IMR-90 (cell line): ENCODE results near the gene OTUD7B.

ENCODE experiments used
- POLR2A ChIP-seq: IDR thresholded peaks from 2 replicates; pipeline ENCODE4 v1.6.1; 2012; ENCODE audit warnings: mild to moderate bottlenecking, low read depth, low read length
- TF ChIP-seq, protein P1 (sequence below): conservative IDR thresholded peaks from 2 replicates; pipeline ENCODE4 v1.5.1; 2012; ENCODE audit warnings: mild to moderate bottlenecking, low read depth, low read length, improper control_type of control experiment

DNA sequence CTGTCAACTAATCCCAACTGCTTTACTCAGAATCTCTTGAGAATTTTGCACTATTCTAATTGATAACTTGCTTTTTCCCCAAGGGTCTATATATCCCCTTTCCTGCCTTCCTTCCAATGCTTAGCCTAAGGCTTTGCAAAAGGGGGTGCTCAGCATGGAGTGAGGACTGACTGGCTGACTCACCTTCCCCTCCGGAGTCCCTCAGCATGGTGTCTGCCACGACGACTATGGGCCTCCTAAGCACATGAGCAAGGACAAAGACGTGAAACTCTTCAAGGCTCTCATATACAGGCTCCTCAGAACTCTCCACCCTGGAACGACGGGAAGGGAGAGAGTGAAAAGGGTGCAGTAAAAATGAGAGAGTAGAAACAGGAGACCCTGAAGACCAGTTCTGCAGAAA lies 60.6 kb downstream of the OTUD7B start:
- TF ChIP-seq POLR2A, result no peak
- TF ChIP-seq, protein P1, sequence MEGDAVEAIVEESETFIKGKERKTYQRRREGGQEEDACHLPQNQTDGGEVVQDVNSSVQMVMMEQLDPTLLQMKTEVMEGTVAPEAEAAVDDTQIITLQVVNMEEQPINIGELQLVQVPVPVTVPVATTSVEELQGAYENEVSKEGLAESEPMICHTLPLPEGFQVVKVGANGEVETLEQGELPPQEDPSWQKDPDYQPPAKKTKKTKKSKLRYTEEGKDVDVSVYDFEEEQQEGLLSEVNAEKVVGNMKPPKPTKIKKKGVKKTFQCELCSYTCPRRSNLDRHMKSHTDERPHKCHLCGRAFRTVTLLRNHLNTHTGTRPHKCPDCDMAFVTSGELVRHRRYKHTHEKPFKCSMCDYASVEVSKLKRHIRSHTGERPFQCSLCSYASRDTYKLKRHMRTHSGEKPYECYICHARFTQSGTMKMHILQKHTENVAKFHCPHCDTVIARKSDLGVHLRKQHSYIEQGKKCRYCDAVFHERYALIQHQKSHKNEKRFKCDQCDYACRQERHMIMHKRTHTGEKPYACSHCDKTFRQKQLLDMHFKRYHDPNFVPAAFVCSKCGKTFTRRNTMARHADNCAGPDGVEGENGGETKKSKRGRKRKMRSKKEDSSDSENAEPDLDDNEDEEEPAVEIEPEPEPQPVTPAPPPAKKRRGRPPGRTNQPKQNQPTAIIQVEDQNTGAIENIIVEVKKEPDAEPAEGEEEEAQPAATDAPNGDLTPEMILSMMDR, result no peak
